ENCODE data around the gene CDKAL1.

GRCh38 chr6:21023210-21023609 lies 489.0 kb downstream of the CDKAL1 start:
- TF ChIP-seq CTCF (IDR thresholded peaks at IDR 0.05; ENCODE audit: insufficient read depth, low read length) (no peak), REST (IDR thresholded peaks at IDR 0.05; ENCODE audit: insufficient replicate concordance, low read depth) (no peak), GABPA (IDR thresholded peaks at IDR 0.05; ENCODE audit: low read depth) (no peak), POLR2AphosphoS5 (IDR thresholded peaks at IDR 0.05; ENCODE audit: low read depth) (no peak), SPI1 (IDR thresholded peaks at IDR 0.05; ENCODE audit: borderline replicate concordance, low read depth) (no peak)
